ENCODE data around the gene ARID1B.

Gene ARID1B

GRCh38 chr6:156883497-156884252 is 106.5 kb downstream of the ARID1B start:
- DNase-seq: no peak

- DNase-seq: no peak
Measured at GRCh38 chr6:156884306-156884705, 107.1 kb downstream of the ARID1B start.

DNA sequence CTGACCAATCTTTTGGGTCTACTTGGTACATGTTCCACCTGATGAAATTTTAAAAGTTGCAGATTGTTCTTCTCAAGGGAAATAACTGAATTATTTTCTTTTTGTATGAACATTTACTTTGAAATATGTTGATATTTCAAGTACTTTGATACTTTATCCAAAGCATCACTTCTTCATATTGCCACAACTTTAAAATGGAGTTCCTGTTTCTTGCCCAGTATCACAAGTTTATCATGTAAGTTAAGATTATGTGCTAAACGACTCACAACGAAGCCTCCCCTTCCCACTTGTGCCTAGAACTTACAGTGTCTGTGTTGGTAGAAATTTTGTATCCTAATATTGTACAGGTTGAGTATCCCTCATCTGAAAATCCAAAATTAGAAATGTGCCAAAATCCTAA is 108.4 kb downstream of the ARID1B start:
- no peak for DNase-seq

- DNase-seq: no peak
Measured at GRCh38 chr6:156886409-156886808, 109.2 kb downstream of the ARID1B start.

DNA sequence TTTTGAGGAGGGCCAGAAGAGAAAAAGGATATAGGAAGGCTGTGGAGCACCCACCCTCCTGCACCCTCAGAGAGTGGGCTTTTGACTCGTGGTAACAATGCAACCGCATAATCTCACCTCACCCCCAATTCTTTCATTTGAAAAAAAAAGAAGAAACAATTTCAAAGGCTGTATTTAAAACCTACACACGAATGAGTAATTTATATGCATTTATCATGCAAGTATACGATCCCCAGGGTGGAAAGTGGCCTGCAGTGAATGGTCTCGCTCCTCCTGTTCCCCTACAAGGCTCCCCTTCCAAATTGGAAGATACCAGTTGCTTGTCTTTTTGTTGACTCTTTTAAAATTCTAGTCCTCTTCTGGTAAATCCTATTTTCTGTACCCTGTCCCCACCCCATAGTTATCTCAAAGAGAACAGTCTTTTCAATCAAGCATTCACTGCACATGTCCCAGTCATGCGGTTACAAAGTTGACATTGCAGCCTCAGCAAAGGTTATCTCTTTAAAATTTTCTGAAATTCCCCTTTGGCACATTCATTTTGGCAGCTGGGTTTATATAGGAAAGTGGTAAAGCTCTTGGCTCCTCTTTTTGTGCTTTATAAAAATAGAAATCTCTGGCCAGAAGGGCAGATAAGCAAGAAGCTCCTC is 110.6 kb downstream of the ARID1B start:
- DNase-seq: no peak

DNA sequence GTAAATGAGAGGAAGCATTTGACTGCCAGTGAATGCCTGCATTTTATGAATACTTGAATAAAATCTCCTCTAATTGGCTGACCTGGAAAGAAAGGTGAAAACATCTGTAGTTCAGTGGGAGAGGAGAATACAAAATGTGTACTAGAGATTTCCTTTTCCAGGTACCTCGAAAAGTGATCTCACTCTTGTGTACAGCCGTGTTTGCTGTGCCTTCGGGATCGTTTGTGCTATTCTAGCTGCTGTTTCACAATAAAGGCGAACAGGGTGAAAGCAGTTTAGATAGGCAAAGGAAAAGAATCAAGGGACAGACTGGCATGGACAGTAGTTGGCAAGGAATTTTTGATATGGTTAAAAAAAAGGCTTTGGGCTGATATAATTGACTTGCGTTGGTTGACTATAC is 112.3 kb downstream of the ARID1B start:
- DNase-seq: no peak

DNA sequence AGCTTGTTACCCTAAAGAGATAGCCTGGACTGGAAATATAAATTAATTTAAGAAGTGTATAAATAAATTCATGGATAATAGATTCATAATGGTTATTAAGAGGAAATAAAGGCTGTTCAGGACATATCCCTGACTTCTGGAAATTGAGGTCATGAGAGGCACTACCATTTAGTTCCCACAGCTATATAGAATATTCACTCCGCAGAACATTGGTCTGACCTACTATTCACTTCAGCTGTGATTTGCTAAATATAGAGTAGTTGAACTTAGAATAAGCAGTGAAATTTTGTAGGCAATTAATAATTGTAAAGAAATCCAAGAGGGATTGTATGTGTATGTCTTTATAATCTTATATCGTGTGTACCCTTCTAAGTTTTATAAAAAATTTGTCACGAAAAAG is 112.8 kb downstream of the ARID1B start:
- no peak for DNase-seq

- no peak for DNase-seq
Measured at GRCh38 chr6:156890627-156891314, 113.6 kb downstream of the ARID1B start.

- no peak for DNase-seq
Measured at GRCh38 chr6:156897907-156898531, 120.8 kb downstream of the ARID1B start.

DNA sequence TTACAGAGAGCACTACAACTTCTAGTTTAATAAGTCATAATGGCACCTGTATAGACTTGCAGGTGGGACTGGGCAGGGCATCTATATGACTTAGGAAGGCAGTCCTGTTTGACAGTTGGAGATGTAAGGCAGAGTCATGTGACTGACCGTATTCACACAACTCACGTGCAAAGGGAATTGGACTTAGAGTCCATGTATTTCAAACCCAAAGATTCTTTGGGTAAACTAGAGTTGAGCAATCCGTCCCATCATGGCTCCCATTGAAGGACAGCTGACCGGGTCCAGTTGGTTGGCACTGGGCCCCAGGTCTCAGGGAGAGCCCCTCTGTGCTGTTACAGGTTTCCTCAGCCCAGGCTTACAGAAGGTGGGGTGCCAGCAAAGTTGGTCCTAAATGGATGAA is 121.9 kb downstream of the ARID1B start:
- no peak for DNase-seq

GRCh38 chr6:156899532-156900135 is 122.5 kb downstream of the ARID1B start:
- no peak for DNase-seq

GRCh38 chr6:156900292-156900691 is 123.1 kb downstream of the ARID1B start:
- no peak for DNase-seq

DNA sequence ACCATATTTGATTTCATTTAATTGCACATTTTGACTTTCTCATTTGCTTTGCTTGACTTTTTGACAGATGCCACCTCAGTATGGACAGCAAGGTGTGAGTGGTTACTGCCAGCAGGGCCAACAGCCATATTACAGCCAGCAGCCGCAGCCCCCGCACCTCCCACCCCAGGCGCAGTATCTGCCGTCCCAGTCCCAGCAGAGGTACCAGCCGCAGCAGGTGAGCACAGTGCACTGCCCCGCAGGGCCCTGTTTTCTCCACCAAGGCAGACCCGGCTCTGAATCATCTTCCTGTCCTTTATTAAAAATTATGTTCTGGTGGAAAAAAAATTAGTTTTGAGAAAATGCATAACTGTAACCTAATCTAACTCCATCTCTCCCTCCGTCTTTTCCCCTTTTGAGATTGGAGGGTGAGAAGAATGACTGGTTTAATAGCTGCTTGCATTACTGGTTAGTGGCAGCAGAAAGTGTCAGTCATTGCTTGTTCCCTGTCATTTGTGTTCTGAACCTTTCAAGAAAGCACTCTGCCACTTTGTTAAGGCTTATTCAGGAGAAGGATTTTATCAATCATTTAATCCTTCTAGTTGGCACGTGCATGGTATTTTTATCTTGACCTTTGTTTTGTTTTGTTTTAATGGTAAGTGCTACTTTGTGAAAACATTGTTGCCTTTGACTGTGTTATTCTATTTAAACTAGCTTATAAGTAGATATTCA is 124.3 kb downstream of the ARID1B start:
- no peak for DNase-seq

DNA sequence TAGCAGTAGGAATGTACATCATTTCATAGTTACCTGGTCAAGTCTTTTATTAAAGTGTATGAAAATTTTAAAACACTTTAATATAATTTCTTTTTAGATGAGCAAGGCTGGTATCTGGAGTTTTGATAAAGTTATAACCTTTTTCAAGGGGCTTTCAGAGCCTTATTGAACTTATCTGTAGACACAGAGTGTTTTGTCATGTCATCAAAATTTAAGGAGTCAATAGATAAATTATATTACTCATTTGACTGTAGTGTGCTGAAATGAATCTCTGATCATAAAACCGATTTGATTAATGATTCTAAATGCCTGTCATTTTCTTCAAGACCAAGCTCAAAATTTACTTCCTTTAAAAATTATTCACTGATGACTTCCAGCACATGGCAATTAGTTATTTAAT is 125.6 kb downstream of the ARID1B start:
- DNase-seq: no peak

DNA sequence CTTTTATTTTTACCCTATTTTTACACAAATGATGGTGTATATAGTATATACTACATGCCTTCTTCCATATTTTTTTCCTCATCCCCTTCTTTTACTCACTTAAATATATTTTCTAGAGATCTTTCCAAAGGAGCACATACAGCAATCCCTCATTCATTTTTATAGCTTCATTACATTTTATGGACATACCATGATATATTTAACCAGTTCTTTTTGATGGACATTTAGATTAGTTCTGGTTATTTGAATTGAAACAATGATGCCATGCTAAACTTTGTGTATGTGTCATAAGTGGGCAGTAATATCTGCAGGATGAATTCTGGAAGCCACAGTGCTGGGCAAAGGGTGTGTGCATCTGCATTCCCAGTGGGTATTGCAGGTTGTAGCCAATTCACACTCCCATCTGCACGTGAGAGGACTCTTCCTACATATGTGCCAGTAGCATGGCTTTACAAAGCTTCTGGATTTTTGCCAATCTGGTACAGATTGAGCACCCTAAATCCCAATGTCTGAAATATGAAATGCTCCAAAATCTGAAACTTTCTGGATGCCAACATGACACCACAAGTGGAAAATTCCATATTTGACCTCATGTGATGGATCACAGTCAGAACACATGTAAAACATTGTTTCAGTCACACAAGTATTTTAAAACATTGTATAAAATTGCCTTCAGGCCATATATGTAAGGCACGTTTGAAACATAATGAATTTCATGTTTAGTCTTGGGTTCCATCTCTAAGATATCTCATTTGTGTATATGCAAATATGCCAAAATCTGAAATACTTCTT is 127.2 kb downstream of the ARID1B start:
- DNase-seq: no peak

- no peak for DNase-seq
Measured at GRCh38 chr6:156905801-156906200, 128.6 kb downstream of the ARID1B start.

GRCh38 chr6:156906451-156906850 is 129.3 kb downstream of the ARID1B start:
- DNase-seq: no peak

- DNase-seq: no peak
Measured at GRCh38 chr6:156909212-156910010, 132.2 kb downstream of the ARID1B start.

DNA sequence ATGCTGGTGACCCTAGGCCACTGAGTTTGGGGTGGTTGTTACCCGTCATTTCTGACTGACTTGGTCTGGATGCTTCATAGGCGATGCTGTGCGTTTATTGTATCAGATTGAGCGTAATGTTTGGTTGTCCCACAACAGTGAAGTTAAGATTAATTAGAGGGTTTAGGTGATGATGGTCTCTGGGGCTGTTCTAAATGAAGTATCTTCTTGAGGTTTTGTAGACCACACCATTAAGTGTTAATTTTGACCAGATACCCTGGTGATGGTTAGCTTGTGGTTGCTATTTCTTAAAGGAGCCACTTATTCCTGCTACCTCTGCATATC is 132.8 kb downstream of the ARID1B start:
- DNase-seq: no peak

GRCh38 chr6:156910938-156911337 is 133.8 kb downstream of the ARID1B start:
- DNase-seq: no peak

- DNase-seq: no peak
Measured at GRCh38 chr6:156911581-156911980, 134.4 kb downstream of the ARID1B start.

All from T-helper 9 cell (primary cell).